Kidney (tissue), 14 donors: ENCODE data around the gene DCHS2. TPM values are rescaled to one million over a fixed set of nuclear protein-coding genes. Genes with fewer than 3 reads are reported as not detected.
A peak's percentile ranks its signal among the peaks of the same experiment; 100 is the strongest.

Experiments
- DNase-seq, 5 donors: peaks; one replicate each; pipeline ENCODE4 v3.0.0-alpha.2; 2013 to 2020
- FAIRE-seq: peaks from 2 replicates; lab custom pipeline; 2012; peaks lifted over from hg19 to GRCh38; lab: Jason Lieb, UNC
- H3K27ac ChIP-seq, 2 donors: one replicate each; pipeline ENCODE4 v1.7.0; 2013; ENCODE audit warnings: low read depth in 2 of 2, low read length in 2 of 2, inconsistent platforms in 1 of 2
- H3K27me3 ChIP-seq: one replicate; pipeline ENCODE4 v1.7.1; 2013; ENCODE audit warnings: low read length, inconsistent platforms; ENCODE audit not compliant: control insufficient read depth, insufficient read depth
- H3K36me3 ChIP-seq, 3 donors: one replicate each; pipeline versions ENCODE4 v1.7.0 to v1.7.1; 2013; ENCODE audit warnings: low read length in 3 of 3, control low read depth in 1 of 3, inconsistent platforms in 1 of 3; ENCODE audit not compliant: insufficient read depth in 3 of 3, control insufficient read depth in 2 of 3
- H3K4me1 ChIP-seq, 3 donors: one replicate each; pipeline versions ENCODE4 v1.7.0 to v1.7.1; 2013; ENCODE audit warnings: low read length in 3 of 3, inconsistent platforms in 1 of 3, low read depth in 1 of 3; ENCODE audit not compliant: control insufficient read depth in 2 of 3, insufficient read depth in 2 of 3
- H3K4me3 ChIP-seq, 3 donors: one replicate each; pipeline versions ENCODE4 v1.7.0 to v1.8.1; 2013; ENCODE audit warnings: low read length in 3 of 3, control low read depth in 1 of 3, inconsistent platforms in 1 of 3
- H3K9ac ChIP-seq, 3 donors: one replicate each; pipeline versions ENCODE4 v1.7.0 to v1.7.1; 2013; ENCODE audit warnings: low read length in 3 of 3, control low read depth in 1 of 3, inconsistent platforms in 1 of 3
- H3K9me3 ChIP-seq, 3 donors: one replicate each; pipeline versions ENCODE4 v1.7.0 to v1.7.1; 2013; ENCODE audit warnings: low read length in 3 of 3, control low read depth in 1 of 3, inconsistent platforms in 1 of 3; ENCODE audit not compliant: control insufficient read depth in 2 of 3, insufficient read depth in 1 of 3
- intact Hi-C: fragments of 100-400 bp; cut with DNase I; formaldehyde crosslinking; loops from one replicate; pipeline ENCODE4 v1.11.1; 2022
- polyA plus RNA-seq: library from polyadenylated mRNA; stranded (reverse); fragments of 350-450 nt; fragmentation: Illumina TruSeq; extraction: RNeasy Lipid Tissue Mini Kit (QIAGEN cat#74804); gene quantifications from one replicate; pipeline ENCODE4 v1.2.3, GENCODE V29; 2014; ENCODE audit warnings: low read depth, low replicate concordance; ENCODE audit not compliant: insufficient read depth
- total RNA-seq: library from RNA; stranded (reverse); fragmentation: NEBNext Ultra II Directional; extraction: Animal tissue kit (Norgen Biotek cat#: 25700); gene quantifications from one replicate; pipeline ENCODE4 v1.2.1, GENCODE V29; 2021
- TF ChIP-seq, protein P1 (sequence below): IDR thresholded peaks from 3 replicates; pipeline ENCODE4 v1.5.1; 2012; ENCODE audit warnings: mild to moderate bottlenecking, moderate library complexity, borderline replicate concordance; ENCODE audit not compliant: insufficient read depth; ENCODE audit errors: extremely low read depth
- donor health status: control.
- donor health status: control.
- donor health status: control.
- donor health status: control.
- donor health status: control.
- donor health status: DM: yes; HTN: yes; CAD: no.
- donor health status: Normal renal cell carcinoma (clear cell type).

Gene DCHS2
- total and polyA plus RNA-seq, 2 donors from 2014 or later = 0.47 TPM; not detected in 1

DNA sequence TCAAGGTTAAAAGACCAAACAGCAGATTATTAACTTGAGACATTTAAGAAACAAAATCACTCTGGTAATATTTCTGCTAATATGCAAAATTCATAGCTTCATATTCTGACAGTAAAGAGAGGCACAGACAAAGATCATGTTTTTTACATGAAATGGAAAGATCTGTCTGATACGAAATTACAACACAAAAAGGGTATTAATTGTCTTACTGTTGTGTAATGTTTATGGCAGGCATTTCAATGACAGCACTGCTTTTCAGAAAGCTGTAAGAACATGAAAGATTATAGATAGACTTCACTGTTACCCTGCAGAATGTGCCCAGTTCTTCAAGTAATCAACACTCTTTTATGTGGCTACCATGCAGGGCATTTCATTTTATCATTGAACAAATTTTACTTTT, 15.4 kb downstream of the DCHS2 start:
- peaks cover 0 to 2% (median 0%) of the 10 kb centered on the region in 3 donors for H3K4me1 ChIP-seq
- DNase-seq = no peak
- no peak overlapping the region for H3K9ac ChIP-seq
- H3K36me3 ChIP-seq = no peaks in the 10 kb centered on the region
- H3K27me3 ChIP-seq = no peaks in the 10 kb centered on the region
- no peak for FAIRE-seq
- H3K27ac ChIP-seq = no peak overlapping the region
- intact Hi-C loops = no loop called here
- H3K4me3 ChIP-seq = no peak overlapping the region
- TF ChIP-seq, protein P1, sequence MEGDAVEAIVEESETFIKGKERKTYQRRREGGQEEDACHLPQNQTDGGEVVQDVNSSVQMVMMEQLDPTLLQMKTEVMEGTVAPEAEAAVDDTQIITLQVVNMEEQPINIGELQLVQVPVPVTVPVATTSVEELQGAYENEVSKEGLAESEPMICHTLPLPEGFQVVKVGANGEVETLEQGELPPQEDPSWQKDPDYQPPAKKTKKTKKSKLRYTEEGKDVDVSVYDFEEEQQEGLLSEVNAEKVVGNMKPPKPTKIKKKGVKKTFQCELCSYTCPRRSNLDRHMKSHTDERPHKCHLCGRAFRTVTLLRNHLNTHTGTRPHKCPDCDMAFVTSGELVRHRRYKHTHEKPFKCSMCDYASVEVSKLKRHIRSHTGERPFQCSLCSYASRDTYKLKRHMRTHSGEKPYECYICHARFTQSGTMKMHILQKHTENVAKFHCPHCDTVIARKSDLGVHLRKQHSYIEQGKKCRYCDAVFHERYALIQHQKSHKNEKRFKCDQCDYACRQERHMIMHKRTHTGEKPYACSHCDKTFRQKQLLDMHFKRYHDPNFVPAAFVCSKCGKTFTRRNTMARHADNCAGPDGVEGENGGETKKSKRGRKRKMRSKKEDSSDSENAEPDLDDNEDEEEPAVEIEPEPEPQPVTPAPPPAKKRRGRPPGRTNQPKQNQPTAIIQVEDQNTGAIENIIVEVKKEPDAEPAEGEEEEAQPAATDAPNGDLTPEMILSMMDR = no peak
- no peaks in the 10 kb centered on the region for H3K9me3 ChIP-seq

DNA sequence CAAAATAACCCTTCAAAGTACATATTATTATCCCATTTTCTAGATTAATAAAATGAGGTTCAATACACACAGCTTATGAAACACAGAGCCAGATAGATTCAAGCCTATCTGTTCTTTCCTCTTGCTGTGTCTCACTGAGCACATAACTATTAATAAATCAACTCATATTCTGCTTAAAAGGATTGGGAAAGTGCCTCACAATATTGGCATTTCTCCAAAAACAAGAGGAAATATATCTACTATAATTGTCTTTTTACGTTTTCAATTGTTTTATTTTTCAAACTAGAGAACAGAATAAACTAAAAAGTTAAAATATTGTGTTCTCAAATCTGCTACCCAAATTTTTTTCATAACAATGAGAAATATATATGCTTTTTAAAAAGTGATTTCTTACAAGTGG, 15.8 kb downstream of the DCHS2 start:
- H3K27ac ChIP-seq = no peak overlapping the region
- DNase-seq (no peak), FAIRE-seq (peak; percentile 33)
- peaks cover 0 to 2% (median 0%) of the 10 kb centered on the region in 3 donors for H3K4me1 ChIP-seq
- H3K9me3 ChIP-seq = no peaks in the 10 kb centered on the region
- intact Hi-C loops = no loop called here
- TF ChIP-seq, protein P1 = no peak
- no peaks in the 10 kb centered on the region for H3K36me3 ChIP-seq
- no peak overlapping the region for H3K4me3 ChIP-seq
- no peaks in the 10 kb centered on the region for H3K27me3 ChIP-seq
- H3K9ac ChIP-seq = no peak overlapping the region

DNA sequence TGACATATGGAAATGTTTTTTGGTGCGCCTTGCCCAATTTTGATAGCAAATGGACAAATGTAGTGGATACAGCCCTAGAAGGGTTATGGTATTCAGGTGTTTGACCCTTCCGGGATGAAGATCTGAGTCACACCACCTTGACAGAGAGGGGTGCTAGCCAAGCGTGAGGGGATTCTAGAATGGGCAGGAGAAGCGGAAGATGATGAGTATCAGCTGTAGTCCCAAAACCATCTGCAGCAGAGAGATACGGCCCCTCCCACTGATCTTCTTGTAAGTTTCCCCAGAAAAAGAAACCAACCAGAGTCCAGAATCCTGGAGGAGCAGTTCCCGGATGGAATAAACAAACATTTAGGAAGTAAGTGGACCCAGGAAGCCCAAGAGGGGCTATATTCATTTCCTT, 18.1 kb downstream of the DCHS2 start:
- no peak for FAIRE-seq
- intact Hi-C loops = no loop called here
- Histone ChIP-seq H3K9me3 (no peaks in the 10 kb centered on the region), H3K4me1 (peaks cover 0 to 2% (median 0%) of the 10 kb centered on the region in 3 donors), H3K4me3 (no peak overlapping the region), H3K27me3 (no peaks in the 10 kb centered on the region), H3K36me3 (no peaks in the 10 kb centered on the region), H3K27ac (no peak overlapping the region), H3K9ac (no peak overlapping the region)
- TF ChIP-seq, protein P1 = no peak
- no peak for DNase-seq

DNA sequence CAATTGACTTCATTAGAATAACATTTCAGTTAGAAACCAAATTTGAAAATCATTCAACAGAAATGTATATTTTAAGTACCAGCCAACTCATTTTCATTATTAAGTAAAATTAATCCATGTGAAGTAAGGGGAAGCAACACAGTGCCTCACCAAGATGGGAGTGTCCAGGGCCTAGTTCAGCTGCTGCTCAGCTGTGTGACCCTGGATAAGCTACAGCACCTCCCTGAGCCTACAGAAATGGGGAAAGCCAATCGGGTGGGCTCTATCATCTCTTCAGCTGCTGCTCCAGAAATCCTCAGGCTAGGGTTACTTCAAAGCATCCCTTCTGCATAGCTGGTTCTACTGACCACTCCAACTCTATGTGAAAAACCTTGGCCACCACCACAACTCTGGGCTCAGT, 18.7 kb downstream of the DCHS2 start:
- TF ChIP-seq, protein P1 = no peak
- intact Hi-C loops = no loop called here
- H3K4me3 ChIP-seq = no peak overlapping the region
- FAIRE-seq = no peak
- no peaks in the 10 kb centered on the region for H3K27me3 ChIP-seq
- DNase-seq = no peak
- no peaks in the 10 kb centered on the region for H3K9me3 ChIP-seq
- no peaks in the 10 kb centered on the region for H3K36me3 ChIP-seq
- H3K4me1 ChIP-seq = peaks cover 0 to 2% (median 0%) of the 10 kb centered on the region in 3 donors
- no peak overlapping the region for H3K27ac ChIP-seq
- H3K9ac ChIP-seq = no peak overlapping the region
